ENCODE data around the gene CARS2. TPM values are rescaled to one million over a fixed set of nuclear protein-coding genes. Genes with fewer than 3 reads are reported as not detected.

The CARS2 gene
- total and polyA plus RNA-seq, 2 donors (not counting 3 experiments of a cell fraction or from before 2014, with no cell fraction given), result 42.0 to 51.2 TPM

GRCh38 chr13:110615322-110616102 lies 90.4 kb downstream of the CARS2 start, which contains the start of gene NAXD:
Gene NAXD, plus strand, starts transcription at chr13:110615545. Its CDS starts 57 bp downstream, at chr13:110615602.
- dilution Hi-C loops (cut with MboI; ENCODE audit: extremely low pct_ligation_motif_present, low sequenced_read_pairs), result no loop called here
- peak; percentile 96 for FAIRE-seq

More at GRCh38 chr13:110615322-110616102, 90.4 kb downstream of the CARS2 start, which contains the start of gene NAXD:
- Histone ChIP-seq H3K36me3 (ENCODE audit: control insufficient read depth in 2 of 2, extremely low read depth in 1 of 2, insufficient read depth in 2 of 2, low read length in 2 of 2) (no peaks in the 10 kb centered on the region), H3K27ac (ENCODE audit: insufficient read depth, low read depth, low read length) (peak within 1 kb of the TSS; percentile 66), H3K9ac (replicated peaks; ENCODE audit: extremely low read depth, insufficient read depth, low read length) (peak within 1 kb of the TSS; percentile 67), H3K79me2 (ENCODE audit: control insufficient read depth, insufficient read depth, low read length) (peaks cover 47% of the 10 kb centered on the region), H4K20me1 (replicated peaks; ENCODE audit: control insufficient read depth, extremely low read depth, insufficient read depth, low read length) (no peaks in the 10 kb centered on the region), H3K9me3 (replicated peaks; ENCODE audit: control insufficient read depth, insufficient read depth, low read length) (no peaks in the 10 kb centered on the region), H3K27me3 (ENCODE audit: control insufficient read depth in 2 of 2, insufficient read depth in 2 of 2, low read length in 2 of 2) (no peaks in the 10 kb centered on the region), H3K4me3 (replicated peaks in 1 of 3; ENCODE audit: insufficient read depth in 1 of 3, low read depth in 1 of 3, low read length in 3 of 3) (peak within 1 kb of the TSS; percentile 12 to 72 (median 58)), H2AFZ (ENCODE audit: low read depth, low read length) (peak within 1 kb of the TSS; percentile 99), H3K9me1 (replicated peaks; ENCODE audit: control insufficient read depth, extremely low read depth, insufficient read depth, low read length) (no peaks in the 10 kb centered on the region), H3K4me2 (ENCODE audit: insufficient read depth, low read length) (peak within 1 kb of the TSS; percentile 95), H3K4me1 (ENCODE audit: control insufficient read depth, extremely low read depth, insufficient read depth, low read length) (peaks cover 20% of the 10 kb centered on the region)
- DNase-seq (ENCODE audit: low read depth, low spot score), result peak; percentile 94
- TF ChIP-seq JUN (IDR thresholded peaks at IDR 0.05; ENCODE audit: borderline replicate concordance, insufficient read depth, insufficient read length, low read depth), result no peak
- TF ChIP-seq FOS (IDR thresholded peaks at IDR 0.05; ENCODE audit: borderline replicate concordance, insufficient read depth, low read length), result no peak
- no peak for TF ChIP-seq GATA2 (IDR thresholded peaks at IDR 0.05; ENCODE audit: insufficient read depth, insufficient read length, low read depth, low read length)
- TF ChIP-seq EZH2 (IDR thresholded peaks at IDR 0.05; ENCODE audit: borderline replicate concordance, low read depth, low read length, severe bottlenecking), result no peak
- no peak for TF ChIP-seq POLR2AphosphoS5 (IDR thresholded peaks at IDR 0.05; ENCODE audit: insufficient read depth, low read depth, low read length)
- TF ChIP-seq CTCF (IDR thresholded peaks at IDR 0.05; ENCODE audit: extremely low read depth in 1 of 2, insufficient read depth in 1 of 2, low read depth in 1 of 2, low read length in 2 of 2), result no peak
- TF ChIP-seq POLR2A (IDR thresholded peaks at IDR 0.05; ENCODE audit: low read depth, low read length), result peak; percentile 79
- ChIA-PET CTCF (interaction anchor here (0.8 to 1.3 kb wide), 7 partner anchors 18 to 1828 kb away, joined by 3 to 4 read pairs (median 3); partner anchors contain the start of gene ANKRD10), POLR2A (interaction anchor here (1.0 to 1.9 kb wide), 2 partner anchors 100 kb away, joined by 10 to 13 read pairs; no protein-coding TSS in a partner anchor)
- no TSS peak for BruUV-seq (replicated peaks)
- intact Hi-C loops (cut with micrococcal nuclease), result loop anchor here (1.0 kb wide), 1 partner anchor 100 kb away; no protein-coding TSS in a partner anchor
